Keratinocyte (primary cell): ENCODE data around the gene FCRL1. TPM values are rescaled to one million over a fixed set of nuclear protein-coding genes. Genes with fewer than 3 reads are reported as not detected.

Experiments
- DNase-seq: peaks from one replicate; pipeline ENCODE4 v3.0.0-alpha.2; 2011; ENCODE audit warnings: low read depth, missing footprints, low spot score
- FAIRE-seq: peaks from 2 replicates; lab custom pipeline; 2011; peaks lifted over from hg19 to GRCh38; lab: Jason Lieb, UNC
- H2AFZ ChIP-seq: 2 replicates; pipeline ENCODE4 v1.6.0; 2012; ENCODE audit warnings: low read length, control low read depth, inconsistent platforms; ENCODE audit not compliant: control insufficient read depth
- H3K27ac ChIP-seq: 2 replicates; pipeline ENCODE4 v1.5.1; 2011; ENCODE audit warnings: low read length; ENCODE audit not compliant: control insufficient read depth, insufficient read depth
- H3K27me3 ChIP-seq: 3 replicates; pipeline ENCODE4 v1.6.0; 2011; ENCODE audit warnings: low read length; ENCODE audit not compliant: control insufficient read depth, insufficient read depth; ENCODE audit errors: extremely low read depth
- H3K36me3 ChIP-seq, 2 experiments: 2 replicates in 1 of 2; 3 replicates in 1 of 2; pipeline ENCODE4 v1.5.1; 2011; ENCODE audit warnings: low read length in 2 of 2, mild to moderate bottlenecking in 1 of 2; ENCODE audit not compliant: control insufficient read depth in 2 of 2, insufficient read depth in 2 of 2; ENCODE audit errors: extremely low read depth in 1 of 2
- H3K4me1 ChIP-seq: 3 replicates; pipeline ENCODE4 v1.5.1; 2011; ENCODE audit warnings: low read length; ENCODE audit not compliant: control insufficient read depth, insufficient read depth; ENCODE audit errors: extremely low read depth
- H3K4me2 ChIP-seq: 3 replicates; pipeline ENCODE4 v1.6.0; 2011; ENCODE audit warnings: low read depth, low read length; ENCODE audit not compliant: control insufficient read depth, insufficient read depth; ENCODE audit errors: extremely low read depth
- H3K4me3 ChIP-seq, 3 experiments: fragments of 200-600 bp in 1 of 3; sonication (generic) in 1 of 3; 2 replicates in 2 of 3; 3 replicates in 1 of 3; pipeline ENCODE4 v1.5.1; 2011 to 2016; ENCODE audit warnings: low read length in 3 of 3, mild to moderate bottlenecking in 3 of 3, control low read depth in 2 of 3, inconsistent platforms in 1 of 3, low read depth in 1 of 3, mixed read lengths in 1 of 3, mixed run types in 1 of 3, moderate library complexity in 1 of 3; ENCODE audit not compliant: control insufficient read depth in 2 of 3, insufficient read depth in 2 of 3; ENCODE audit errors: extremely low read depth in 1 of 3
- H3K79me2 ChIP-seq: 2 replicates; pipeline ENCODE4 v1.6.0; 2012; ENCODE audit warnings: low read length; ENCODE audit not compliant: control insufficient read depth, insufficient read depth
- H3K9ac ChIP-seq: 3 replicates; pipeline ENCODE4 v1.6.0; 2011; ENCODE audit warnings: low read length; ENCODE audit not compliant: control insufficient read depth, insufficient read depth; ENCODE audit errors: extremely low read depth
- H3K9me1 ChIP-seq: 3 replicates; pipeline ENCODE4 v1.6.0; 2011; ENCODE audit warnings: low read length; ENCODE audit not compliant: control insufficient read depth, insufficient read depth; ENCODE audit errors: extremely low read depth
- H3K9me3 ChIP-seq: 2 replicates; pipeline ENCODE4 v1.5.1; 2012; ENCODE audit warnings: low read depth, low read length; ENCODE audit not compliant: control insufficient read depth
- H4K20me1 ChIP-seq: 3 replicates; pipeline ENCODE4 v1.6.0; 2011; ENCODE audit warnings: low read length; ENCODE audit not compliant: control insufficient read depth, insufficient read depth; ENCODE audit errors: extremely low read depth
- EZH2 ChIP-seq: IDR thresholded peaks from one replicate; pipeline ENCODE4 v1.6.1; 2012; ENCODE audit warnings: inconsistent platforms, mild to moderate bottlenecking, low read length, moderate library complexity
- dilution Hi-C: fragments of 300-500 bp; cut with MboI; formaldehyde crosslinking; loops from one replicate; pipeline ENCODE4 v1.7.0; 2020; ENCODE audit warnings: low sequenced_read_pairs; ENCODE audit not compliant: extremely low pct_ligation_motif_present
- polyA plus RNA-seq, 5 experiments: library from polyadenylated mRNA; depleted of rRNA in 3 of 5; stranded (reverse) in 3 of 5; stranded (forward) in 1 of 5; unstranded in 1 of 5; fragments of >200 nt; gene quantifications; 1 replicate in 1 of 5; 2 replicates in 3 of 5; 3 replicates in 1 of 5; pipeline versions ENCODE4 v1.2.1 to v1.2.3, GENCODE V29; 2011 to 2012; ENCODE audit warnings: missing spikeins in 2 of 5, low read depth in 1 of 5, low replicate concordance in 1 of 5
- TF ChIP-seq, protein P1 (sequence below), 3 experiments: IDR thresholded peaks in 1 of 3; conservative IDR thresholded peaks in 1 of 3; optimal IDR thresholded peaks in 1 of 3; 2 replicates in 2 of 3; 3 replicates in 1 of 3; pipeline versions ENCODE3 to v1.5.1; 2011; ENCODE audit warnings: low read length in 3 of 3, mild to moderate bottlenecking in 3 of 3, moderate library complexity in 2 of 3, control low read depth in 1 of 3, inconsistent platforms in 1 of 3; ENCODE audit not compliant: insufficient read depth in 2 of 3; ENCODE audit errors: extremely low read depth in 1 of 3

The FCRL1 gene
- polyA plus RNA-seq, 1 donor (not counting 4 experiments of a cell fraction or from before 2014, with no cell fraction given) = not detected

DNA sequence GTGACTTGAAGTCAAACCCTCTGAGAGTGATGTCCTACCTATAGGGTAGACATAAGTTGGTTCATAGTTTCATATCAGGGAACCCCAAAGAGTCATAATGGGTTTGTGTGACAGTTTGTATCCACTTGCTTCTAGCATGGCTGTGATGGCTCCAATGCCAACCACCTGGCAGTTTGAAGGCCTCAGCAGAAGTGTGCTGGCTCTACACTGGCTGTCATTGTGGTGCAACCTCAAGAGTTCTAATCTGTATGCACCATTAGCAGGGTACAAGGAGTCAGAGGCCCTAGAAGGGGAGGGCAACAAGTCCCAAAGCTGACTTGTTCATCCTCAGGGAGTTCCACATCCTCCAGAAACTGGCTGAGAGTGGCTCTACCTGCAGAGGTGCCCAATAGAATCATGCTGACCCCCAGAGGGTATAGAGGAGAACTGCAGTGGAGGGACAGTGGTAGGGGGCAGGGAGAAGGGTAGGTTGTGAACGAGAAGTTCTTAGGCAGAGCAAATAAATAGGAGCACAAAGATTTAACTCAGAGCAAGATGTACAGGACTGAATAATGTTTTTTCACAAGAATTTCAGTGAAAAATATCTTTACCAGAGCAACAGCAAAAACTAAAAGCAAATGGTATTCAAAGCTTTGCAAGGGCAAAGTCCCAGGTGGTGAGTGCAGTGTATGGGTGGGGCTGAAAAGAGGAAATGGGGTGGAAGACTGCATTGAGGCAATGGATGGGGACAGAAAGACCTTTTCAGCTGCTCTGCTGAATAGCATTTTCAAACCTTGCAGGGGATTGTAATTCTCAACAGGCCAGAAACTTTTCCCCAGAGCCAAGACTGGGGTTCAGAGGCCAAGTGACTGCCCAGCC lies 46.2 kb downstream of the FCRL1 start:
- Histone ChIP-seq H3K27me3 (no peaks in the 10 kb centered on the region), H3K9me3 (no peaks in the 10 kb centered on the region), H3K27ac (no peak overlapping the region), H3K4me2 (no peak overlapping the region), H4K20me1 (no peaks in the 10 kb centered on the region), H2AFZ (no peak overlapping the region), H3K4me3 (no peak overlapping the region), H3K79me2 (no peaks in the 10 kb centered on the region), H3K4me1 (no peaks in the 10 kb centered on the region), H3K36me3 (no peaks in the 10 kb centered on the region), H3K9me1 (no peaks in the 10 kb centered on the region), H3K9ac (no peak overlapping the region)
- no peak for TF ChIP-seq EZH2
- TF ChIP-seq, protein P1, sequence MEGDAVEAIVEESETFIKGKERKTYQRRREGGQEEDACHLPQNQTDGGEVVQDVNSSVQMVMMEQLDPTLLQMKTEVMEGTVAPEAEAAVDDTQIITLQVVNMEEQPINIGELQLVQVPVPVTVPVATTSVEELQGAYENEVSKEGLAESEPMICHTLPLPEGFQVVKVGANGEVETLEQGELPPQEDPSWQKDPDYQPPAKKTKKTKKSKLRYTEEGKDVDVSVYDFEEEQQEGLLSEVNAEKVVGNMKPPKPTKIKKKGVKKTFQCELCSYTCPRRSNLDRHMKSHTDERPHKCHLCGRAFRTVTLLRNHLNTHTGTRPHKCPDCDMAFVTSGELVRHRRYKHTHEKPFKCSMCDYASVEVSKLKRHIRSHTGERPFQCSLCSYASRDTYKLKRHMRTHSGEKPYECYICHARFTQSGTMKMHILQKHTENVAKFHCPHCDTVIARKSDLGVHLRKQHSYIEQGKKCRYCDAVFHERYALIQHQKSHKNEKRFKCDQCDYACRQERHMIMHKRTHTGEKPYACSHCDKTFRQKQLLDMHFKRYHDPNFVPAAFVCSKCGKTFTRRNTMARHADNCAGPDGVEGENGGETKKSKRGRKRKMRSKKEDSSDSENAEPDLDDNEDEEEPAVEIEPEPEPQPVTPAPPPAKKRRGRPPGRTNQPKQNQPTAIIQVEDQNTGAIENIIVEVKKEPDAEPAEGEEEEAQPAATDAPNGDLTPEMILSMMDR (optimal IDR thresholded peaks at IDR 0.05 in 1 of 3, IDR thresholded peaks at IDR 0.05 in 1 of 3, conservative IDR thresholded peaks at IDR 0.05 in 1 of 3; ENCODE audit: extremely low read depth in 1 of 3, insufficient read depth in 2 of 3, low read length in 3 of 3) = peak; percentile 13 to 25 (median 16)
- FAIRE-seq (no peak), DNase-seq (no peak)
- dilution Hi-C loops = no loop called here

GRCh38 chr1:157771661-157772425 lies 48.1 kb downstream of the FCRL1 start:
- dilution Hi-C loops = no loop called here
- Histone ChIP-seq H3K9ac (no peak overlapping the region), H3K79me2 (no peaks in the 10 kb centered on the region), H3K4me3 (no peak overlapping the region), H3K9me3 (no peaks in the 10 kb centered on the region), H4K20me1 (no peaks in the 10 kb centered on the region), H3K4me2 (no peak overlapping the region), H3K36me3 (no peaks in the 10 kb centered on the region), H3K4me1 (no peaks in the 10 kb centered on the region), H2AFZ (no peak overlapping the region), H3K27ac (no peak overlapping the region), H3K9me1 (no peaks in the 10 kb centered on the region), H3K27me3 (no peaks in the 10 kb centered on the region)
- DNase-seq = no peak
- no peak for TF ChIP-seq EZH2
- TF ChIP-seq, protein P1 (optimal IDR thresholded peaks at IDR 0.05 in 1 of 3, IDR thresholded peaks at IDR 0.05 in 1 of 3, conservative IDR thresholded peaks at IDR 0.05 in 1 of 3; ENCODE audit: extremely low read depth in 1 of 3, insufficient read depth in 2 of 3, low read length in 3 of 3) = no peak
- FAIRE-seq = no peak
